ENCODE data around the gene PLOD2.

PLOD2 gene

GRCh38 chr3:146086211-146086610, 74.8 kb downstream of the PLOD2 start:
- Mint-ChIP-seq H3K4me1 (no peaks in the 10 kb centered on the region), H3K9me3 (no peaks in the 10 kb centered on the region), H3K4me3 (no peak overlapping the region), H3K27ac (no peak overlapping the region), H3K27me3 (no peaks in the 10 kb centered on the region), H3K36me3 (no peaks in the 10 kb centered on the region)
- DNase-seq = no peak
- CTCF ChIA-PET = interaction anchor here (1.4 kb wide), 1 partner anchor 21 kb away, joined by 3 read pairs; no protein-coding TSS in a partner anchor

- Mint-ChIP-seq H3K9me3 (no peaks in the 10 kb centered on the region), H3K27ac (no peak overlapping the region), H3K4me1 (no peaks in the 10 kb centered on the region), H3K36me3 (no peaks in the 10 kb centered on the region), H3K27me3 (no peaks in the 10 kb centered on the region), H3K4me3 (no peak overlapping the region)
- DNase-seq = no peak
- CTCF ChIA-PET = interaction anchor here (1.4 kb wide), 1 partner anchor 21 kb away, joined by 3 read pairs; no protein-coding TSS in a partner anchor
These were observed 75.3 kb downstream of the PLOD2 start for GRCh38 chr3:146085678-146086077.

- no peak for DNase-seq
- H3K27ac Mint-ChIP-seq = no peak overlapping the region
- no peaks in the 10 kb centered on the region for H3K27me3 Mint-ChIP-seq
- no peaks in the 10 kb centered on the region for H3K4me1 Mint-ChIP-seq
- no peaks in the 10 kb centered on the region for H3K36me3 Mint-ChIP-seq
- no peaks in the 10 kb centered on the region for H3K9me3 Mint-ChIP-seq
- CTCF ChIA-PET = no interaction called here
- H3K4me3 Mint-ChIP-seq = no peak overlapping the region
These were observed 80.4 kb downstream of the PLOD2 start for GRCh38 chr3:146080578-146080977.

DNA sequence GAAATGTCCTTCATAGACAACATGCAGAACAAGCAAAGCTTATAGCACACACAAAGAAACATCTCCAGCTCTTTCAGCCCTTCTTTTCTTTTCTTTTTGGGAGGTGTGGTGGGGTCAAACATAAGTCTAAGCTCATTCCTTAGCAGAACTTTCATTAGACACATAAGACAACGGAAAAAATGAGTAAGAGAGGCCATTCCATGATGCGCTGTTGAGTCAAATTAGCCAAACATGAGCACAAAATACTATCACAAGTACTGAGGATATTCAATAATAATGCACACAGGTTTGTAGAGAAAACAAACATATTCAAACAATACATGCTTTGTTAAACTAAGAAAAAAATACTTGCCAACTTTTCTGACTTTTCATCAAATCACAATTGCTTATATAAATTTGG, 83.0 kb downstream of the PLOD2 start:
- no peak overlapping the region for H3K27ac Mint-ChIP-seq
- no peaks in the 10 kb centered on the region for H3K36me3 Mint-ChIP-seq
- CTCF ChIA-PET = no interaction called here
- no peak for DNase-seq
- H3K9me3 Mint-ChIP-seq = no peaks in the 10 kb centered on the region
- H3K4me3 Mint-ChIP-seq = no peak overlapping the region
- no peaks in the 10 kb centered on the region for H3K4me1 Mint-ChIP-seq
- no peaks in the 10 kb centered on the region for H3K27me3 Mint-ChIP-seq

DNA sequence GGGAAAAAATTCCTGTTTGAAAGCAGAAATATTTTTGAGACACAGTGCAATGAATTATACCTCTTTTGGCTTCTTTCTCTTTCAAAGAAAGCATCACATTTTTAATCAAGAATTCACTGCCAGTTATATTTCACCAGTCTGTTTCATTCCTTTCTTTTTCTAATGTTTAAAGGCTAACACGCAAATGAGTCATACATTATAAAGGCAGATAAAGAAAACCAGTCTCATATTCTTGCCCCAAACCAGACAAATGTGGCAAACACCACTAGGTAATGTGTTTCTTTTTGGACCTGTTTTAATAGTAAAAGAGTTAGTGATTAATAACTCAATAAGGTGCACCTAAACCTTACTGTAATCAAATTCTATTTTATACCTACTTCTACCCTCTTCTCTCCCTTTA, 83.8 kb downstream of the PLOD2 start:
- Mint-ChIP-seq H3K36me3 (no peaks in the 10 kb centered on the region), H3K9me3 (no peaks in the 10 kb centered on the region), H3K27ac (no peak overlapping the region), H3K4me3 (no peak overlapping the region), H3K4me1 (no peaks in the 10 kb centered on the region), H3K27me3 (no peaks in the 10 kb centered on the region)
- no peak for DNase-seq
- CTCF ChIA-PET = no interaction called here

- H3K9me3 Mint-ChIP-seq = no peaks in the 10 kb centered on the region
- CTCF ChIA-PET = no interaction called here
- no peaks in the 10 kb centered on the region for H3K36me3 Mint-ChIP-seq
- no peaks in the 10 kb centered on the region for H3K4me1 Mint-ChIP-seq
- no peak for DNase-seq
- no peak overlapping the region for H3K4me3 Mint-ChIP-seq
- no peak overlapping the region for H3K27ac Mint-ChIP-seq
- no peaks in the 10 kb centered on the region for H3K27me3 Mint-ChIP-seq
These were observed 88.2 kb downstream of the PLOD2 start for GRCh38 chr3:146072824-146073223.

DNA sequence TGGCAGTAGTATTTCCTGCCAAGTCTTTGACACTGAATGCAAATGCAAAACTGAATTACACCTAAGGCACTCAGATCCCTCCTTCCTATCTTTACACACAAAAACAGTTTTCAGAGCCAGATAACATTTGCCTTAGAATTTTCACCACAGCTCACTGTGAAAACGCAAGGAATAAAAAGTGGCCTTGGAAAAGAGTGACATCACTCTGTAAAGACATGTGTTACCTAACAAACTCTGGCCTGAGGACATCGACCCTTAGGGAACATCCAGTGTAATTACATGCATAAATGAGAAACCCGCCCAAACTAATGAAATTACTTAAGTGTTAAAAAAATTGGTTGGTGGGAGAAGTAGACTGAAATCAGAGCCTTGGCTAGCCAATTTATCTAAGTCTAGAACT, 88.9 kb downstream of the PLOD2 start:
- H3K27me3 Mint-ChIP-seq = no peaks in the 10 kb centered on the region
- no peaks in the 10 kb centered on the region for H3K9me3 Mint-ChIP-seq
- no peaks in the 10 kb centered on the region for H3K4me1 Mint-ChIP-seq
- CTCF ChIA-PET = interaction anchor here (1.1 kb wide), 1 partner anchor 11 kb away, joined by 5 read pairs; no protein-coding TSS in a partner anchor
- no peak overlapping the region for H3K27ac Mint-ChIP-seq
- no peak for DNase-seq
- no peak overlapping the region for H3K4me3 Mint-ChIP-seq
- no peaks in the 10 kb centered on the region for H3K36me3 Mint-ChIP-seq

GRCh38 chr3:146071632-146072031, 89.4 kb downstream of the PLOD2 start:
- no peaks in the 10 kb centered on the region for H3K9me3 Mint-ChIP-seq
- no peak for DNase-seq
- CTCF ChIA-PET = interaction anchor here (1.1 kb wide), 1 partner anchor 11 kb away, joined by 5 read pairs; no protein-coding TSS in a partner anchor
- no peak overlapping the region for H3K27ac Mint-ChIP-seq
- H3K36me3 Mint-ChIP-seq = no peaks in the 10 kb centered on the region
- H3K4me1 Mint-ChIP-seq = no peaks in the 10 kb centered on the region
- H3K4me3 Mint-ChIP-seq = no peak overlapping the region
- no peaks in the 10 kb centered on the region for H3K27me3 Mint-ChIP-seq

GRCh38 chr3:146067048-146067447, 93.9 kb downstream of the PLOD2 start:
- DNase-seq = no peak
- Mint-ChIP-seq H3K4me3 (no peak overlapping the region), H3K27me3 (no peaks in the 10 kb centered on the region)

DNA sequence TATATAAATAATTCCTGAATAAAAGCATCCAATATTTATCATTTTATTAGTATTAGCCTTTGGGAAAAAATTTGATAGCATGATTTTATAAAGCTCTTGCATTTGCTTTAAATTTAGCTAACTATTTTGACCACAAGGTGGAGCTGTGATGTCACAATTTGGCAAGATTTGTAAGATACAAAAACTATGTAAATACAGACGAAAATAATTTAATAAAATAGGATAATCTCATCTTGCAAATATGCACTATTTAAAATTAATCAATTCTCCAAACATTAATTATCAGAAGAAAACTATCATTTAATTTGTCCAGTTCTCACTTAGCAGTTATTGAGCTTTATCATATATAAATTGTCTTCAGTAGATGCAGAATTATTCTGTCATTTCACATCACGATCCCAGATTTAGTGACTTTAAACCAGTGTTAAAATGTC, 95.4 kb downstream of the PLOD2 start:
- Mint-ChIP-seq H3K9me3 (no peaks in the 10 kb centered on the region), H3K27me3 (no peaks in the 10 kb centered on the region), H3K4me1 (no peaks in the 10 kb centered on the region), H3K36me3 (no peaks in the 10 kb centered on the region), H3K27ac (no peak overlapping the region), H3K4me3 (no peak overlapping the region)
- CTCF ChIA-PET = interaction anchor here (0.6 to 2.7 kb wide), 14 partner anchors 8 to 573 kb away, joined by 3 to 40 read pairs (median 3); no protein-coding TSS in a partner anchor
- DNase-seq = no peak

More at GRCh38 chr3:146067048-146067447, 93.9 kb downstream of the PLOD2 start:
- CTCF ChIA-PET = no interaction called here
- no peak overlapping the region for H3K27ac Mint-ChIP-seq
- no peaks in the 10 kb centered on the region for H3K4me1 Mint-ChIP-seq
- H3K36me3 Mint-ChIP-seq = no peaks in the 10 kb centered on the region
- H3K9me3 Mint-ChIP-seq = no peaks in the 10 kb centered on the region

DNA sequence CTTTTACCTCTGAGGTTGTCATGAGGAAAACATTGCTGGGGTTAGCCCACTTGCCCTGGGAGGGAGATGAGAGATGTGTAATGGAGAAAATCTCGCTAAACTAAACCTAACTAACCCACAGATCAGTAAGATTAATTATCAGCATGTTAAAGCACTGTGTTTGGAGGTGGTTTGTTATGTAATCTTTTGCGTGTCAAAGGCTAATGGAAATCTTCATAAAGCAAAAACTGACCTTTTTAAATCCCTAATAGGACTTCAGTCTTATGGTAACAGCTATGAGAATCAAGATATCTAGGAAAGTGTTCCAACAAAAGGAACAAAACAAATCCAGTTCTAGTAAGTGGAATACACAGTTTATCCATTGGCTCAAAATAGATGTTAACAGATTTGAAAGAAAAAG, 102.7 kb downstream of the PLOD2 start:
- Mint-ChIP-seq H3K27me3 (no peaks in the 10 kb centered on the region), H3K4me1 (no peaks in the 10 kb centered on the region), H3K36me3 (no peaks in the 10 kb centered on the region), H3K27ac (no peak overlapping the region), H3K9me3 (no peaks in the 10 kb centered on the region), H3K4me3 (no peak overlapping the region)
- CTCF ChIA-PET = no interaction called here
- no peak for DNase-seq

DNA sequence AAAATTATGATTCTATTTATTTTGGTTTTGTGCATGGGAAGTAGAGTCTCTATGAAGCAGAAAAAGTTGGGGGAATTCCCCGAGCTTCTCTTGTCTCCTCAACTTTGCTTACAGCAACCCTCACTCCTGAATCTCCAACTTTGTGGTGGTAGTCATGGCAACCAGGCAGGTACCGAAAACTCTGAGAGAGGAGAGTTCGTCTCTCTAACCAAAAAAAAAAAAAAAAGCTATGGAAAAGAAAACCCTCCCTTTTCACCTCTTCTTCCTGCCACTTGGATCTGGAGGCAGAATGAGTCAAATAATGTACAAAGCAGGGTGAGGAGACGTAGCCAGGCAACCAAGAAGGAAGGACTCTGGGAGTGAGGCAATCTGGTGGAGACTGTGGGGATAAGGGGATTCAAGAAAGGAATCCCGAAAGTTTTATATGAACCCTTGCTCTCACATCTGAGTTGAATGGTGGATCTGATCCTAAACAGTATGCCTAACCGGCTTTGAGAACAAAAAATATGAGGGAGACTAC, 108.1 kb downstream of the PLOD2 start:
- Mint-ChIP-seq H3K36me3 (no peaks in the 10 kb centered on the region), H3K27ac (no peak overlapping the region), H3K9me3 (no peaks in the 10 kb centered on the region), H3K4me3 (no peak overlapping the region), H3K4me1 (no peaks in the 10 kb centered on the region), H3K27me3 (no peaks in the 10 kb centered on the region)
- no peak for DNase-seq
- CTCF ChIA-PET = no interaction called here

- no peaks in the 10 kb centered on the region for H3K36me3 Mint-ChIP-seq
- no peaks in the 10 kb centered on the region for H3K27me3 Mint-ChIP-seq
- DNase-seq = no peak
- CTCF ChIA-PET = no interaction called here
- H3K9me3 Mint-ChIP-seq = no peaks in the 10 kb centered on the region
- H3K27ac Mint-ChIP-seq = no peak overlapping the region
- H3K4me3 Mint-ChIP-seq = no peak overlapping the region
- no peaks in the 10 kb centered on the region for H3K4me1 Mint-ChIP-seq
These were observed 108.8 kb downstream of the PLOD2 start for GRCh38 chr3:146052056-146052790.

- no peak for DNase-seq
- no peak overlapping the region for H3K27ac Mint-ChIP-seq
- H3K4me1 Mint-ChIP-seq = no peaks in the 10 kb centered on the region
- no peaks in the 10 kb centered on the region for H3K9me3 Mint-ChIP-seq
- CTCF ChIA-PET = no interaction called here
- H3K36me3 Mint-ChIP-seq = no peaks in the 10 kb centered on the region
- no peak overlapping the region for H3K4me3 Mint-ChIP-seq
- H3K27me3 Mint-ChIP-seq = no peaks in the 10 kb centered on the region
These were observed 110.3 kb downstream of the PLOD2 start for GRCh38 chr3:146050691-146051090.

DNA sequence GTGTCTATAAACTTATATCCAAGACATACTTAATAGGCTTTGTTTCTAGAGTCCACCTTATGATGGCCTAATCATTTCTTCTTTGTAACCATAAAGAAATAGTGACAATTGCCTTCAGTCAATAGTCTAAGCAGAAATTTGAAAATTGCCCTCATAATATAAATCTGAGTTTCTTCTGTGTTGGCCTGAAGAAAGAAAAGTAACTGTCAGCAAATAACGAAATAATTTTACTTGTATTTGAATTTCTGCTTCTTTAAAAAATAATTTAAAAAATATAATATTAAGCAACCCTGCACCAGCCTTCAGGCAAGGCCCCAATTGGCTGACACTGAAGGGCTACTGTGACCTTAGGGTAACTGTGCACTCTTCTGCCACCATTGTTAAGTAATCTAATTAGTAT, 113.5 kb downstream of the PLOD2 start:
- Mint-ChIP-seq H3K4me3 (no peak overlapping the region), H3K27me3 (no peaks in the 10 kb centered on the region), H3K27ac (no peak overlapping the region), H3K9me3 (no peaks in the 10 kb centered on the region), H3K36me3 (no peaks in the 10 kb centered on the region), H3K4me1 (no peaks in the 10 kb centered on the region)
- DNase-seq = no peak
- CTCF ChIA-PET = no interaction called here
